NCI-H2196 (cell line): Measurements from ENCODE around the gene KLHL29.
A peak's percentile ranks its signal among the peaks of the same experiment; 100 is the strongest.

Experiments
- DNase-seq: peaks from one replicate; lab custom pipeline; 2025; ENCODE audit not compliant: unreplicated experiment; lab: John Stamatoyannopoulos, UW

The KLHL29 gene

DNA sequence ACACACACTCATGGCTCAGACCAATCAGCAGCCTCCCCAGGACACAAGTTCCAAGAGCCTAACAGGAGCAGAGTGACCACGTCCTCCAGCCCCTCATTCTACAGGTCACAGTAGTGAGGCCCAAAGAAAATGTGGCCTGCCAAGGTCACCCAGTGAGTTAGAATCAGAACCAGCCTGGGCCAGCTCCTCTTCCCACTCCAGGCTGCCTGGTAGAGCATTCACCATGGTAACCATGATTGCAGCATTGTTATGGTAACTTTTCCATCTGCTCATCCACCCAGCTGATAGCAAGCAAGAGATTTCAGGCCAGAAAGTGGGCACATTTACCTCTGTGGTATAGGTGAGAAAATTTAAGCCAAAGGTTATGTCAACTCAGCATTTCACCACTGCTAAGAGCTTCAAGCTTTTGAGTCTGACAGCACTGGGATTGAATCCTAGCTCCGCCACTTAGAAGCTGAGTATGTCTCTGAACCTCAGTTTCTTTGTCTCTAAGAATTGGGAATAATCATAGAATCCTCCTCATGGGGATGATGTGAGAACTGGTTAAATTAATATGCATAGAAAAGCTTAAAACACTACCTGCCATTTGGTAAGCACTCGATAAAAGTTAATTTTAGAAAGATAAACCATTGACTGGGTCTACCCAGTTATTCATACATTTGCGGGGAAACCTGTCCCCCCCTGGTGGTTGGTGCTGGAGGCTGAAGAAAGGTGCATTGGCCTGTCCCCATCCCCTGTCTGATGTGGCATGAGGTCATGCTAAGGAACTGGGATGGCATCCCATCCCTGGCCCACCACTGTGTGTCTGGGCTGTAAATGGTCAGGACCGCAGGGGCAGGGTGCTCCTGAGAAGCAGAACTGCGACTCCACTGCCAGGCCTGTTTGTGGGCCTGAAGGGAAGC lies 181.5 kb downstream of the KLHL29 start:
- DNase-seq = no peak

DNA sequence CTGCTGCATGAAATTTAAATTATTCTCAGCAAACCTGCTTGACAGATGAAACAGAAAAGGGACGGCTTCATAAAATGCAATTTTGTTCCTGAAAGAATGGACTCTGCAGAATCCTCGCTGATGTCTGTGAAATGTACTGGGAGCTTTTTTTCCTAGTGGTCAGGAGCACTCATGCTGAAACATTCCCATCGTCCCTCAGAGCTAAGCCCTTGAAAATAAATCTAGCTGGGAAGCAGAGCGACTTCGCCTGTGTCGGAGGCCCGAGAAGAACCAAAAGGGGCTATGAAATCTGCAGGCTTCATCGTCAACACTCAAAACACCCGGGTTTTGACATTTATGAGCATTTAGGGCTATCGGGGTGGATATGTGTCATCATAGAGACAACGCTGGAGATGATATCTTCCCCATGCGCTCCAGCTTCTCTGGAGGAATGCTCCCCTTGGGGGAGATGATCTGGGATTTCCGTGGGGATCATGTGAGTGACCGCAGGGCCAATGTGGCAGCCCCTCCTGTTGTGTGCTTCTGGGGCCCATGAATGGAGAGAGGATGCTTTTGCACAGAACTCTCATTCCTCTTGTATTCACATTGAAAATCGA lies 182.3 kb downstream of the KLHL29 start:
- no peak for DNase-seq

DNA sequence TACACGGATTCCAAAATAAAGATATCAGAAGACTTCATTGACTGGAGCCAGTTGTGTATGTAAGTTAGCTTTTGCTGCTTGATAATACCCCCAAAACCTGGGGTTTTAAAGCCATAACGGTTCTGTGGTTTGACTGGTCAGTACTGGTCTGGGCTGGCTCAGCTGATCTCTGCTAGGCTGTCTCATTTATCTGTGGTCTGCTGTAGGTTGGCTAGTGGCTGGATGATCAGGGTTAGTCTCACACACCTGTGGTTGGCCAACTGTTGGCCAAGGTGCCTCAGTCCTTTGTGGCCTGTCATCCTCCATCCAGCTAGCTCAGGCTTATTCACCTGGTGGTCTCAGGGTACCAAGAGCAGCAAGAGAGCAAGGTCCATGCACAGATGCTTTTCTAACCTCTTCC lies 183.2 kb downstream of the KLHL29 start:
- no peak for DNase-seq

DNA sequence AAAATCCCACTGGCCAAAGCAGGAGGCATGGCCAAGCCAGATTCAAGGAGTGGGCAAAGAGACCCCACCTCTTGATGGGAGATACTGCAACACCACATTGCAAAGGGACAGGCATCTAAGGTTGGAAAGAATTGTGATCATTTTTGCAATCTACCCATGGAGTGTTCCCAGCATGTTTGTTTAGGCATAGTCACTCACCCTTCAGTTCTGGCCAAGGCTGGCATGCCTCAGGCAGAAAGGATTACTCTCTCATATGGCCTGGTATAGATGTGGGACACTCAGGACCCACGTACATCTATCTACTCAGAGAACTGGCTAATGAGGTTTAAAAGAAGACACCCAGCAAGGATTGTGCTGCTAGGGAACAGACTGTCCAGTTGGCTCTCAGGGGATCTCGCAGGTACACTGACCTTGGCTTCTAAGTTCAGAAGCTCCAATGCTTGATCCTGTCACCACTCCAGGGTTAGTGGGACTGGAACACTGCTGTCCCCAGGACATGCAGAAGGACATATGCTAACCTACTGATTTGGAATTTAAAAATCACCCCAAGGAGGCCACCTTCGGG lies 183.7 kb downstream of the KLHL29 start:
- DNase-seq = no peak

DNA sequence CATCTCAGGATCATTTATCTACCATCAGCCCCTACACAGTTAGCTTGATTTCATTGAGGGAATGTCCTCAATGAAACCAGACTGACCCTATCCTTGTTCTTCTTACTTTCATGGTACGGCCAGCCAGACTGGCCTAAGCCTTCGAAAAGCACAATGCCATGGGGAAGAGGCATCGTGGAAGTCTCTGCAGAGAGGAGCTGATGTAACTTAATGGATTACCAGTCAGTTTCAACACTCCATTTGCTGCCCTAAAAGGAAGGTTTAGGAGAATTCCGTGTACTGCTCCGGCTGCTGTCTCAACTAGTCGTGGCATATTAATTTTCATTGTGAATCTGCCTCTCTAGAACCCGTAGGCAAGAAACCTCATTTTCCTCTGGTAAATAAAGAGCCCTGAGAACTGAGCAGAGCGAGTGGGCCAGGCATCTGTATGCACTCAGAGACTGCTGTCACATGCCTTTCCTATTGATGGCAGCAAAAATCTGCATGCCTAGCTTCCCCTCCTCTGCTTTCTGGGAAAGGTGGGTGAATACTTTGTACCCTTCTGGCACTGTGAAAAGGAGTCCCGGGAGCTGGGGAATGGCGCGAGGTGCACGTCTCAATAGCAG lies 184.9 kb downstream of the KLHL29 start:
- no peak for DNase-seq

DNA sequence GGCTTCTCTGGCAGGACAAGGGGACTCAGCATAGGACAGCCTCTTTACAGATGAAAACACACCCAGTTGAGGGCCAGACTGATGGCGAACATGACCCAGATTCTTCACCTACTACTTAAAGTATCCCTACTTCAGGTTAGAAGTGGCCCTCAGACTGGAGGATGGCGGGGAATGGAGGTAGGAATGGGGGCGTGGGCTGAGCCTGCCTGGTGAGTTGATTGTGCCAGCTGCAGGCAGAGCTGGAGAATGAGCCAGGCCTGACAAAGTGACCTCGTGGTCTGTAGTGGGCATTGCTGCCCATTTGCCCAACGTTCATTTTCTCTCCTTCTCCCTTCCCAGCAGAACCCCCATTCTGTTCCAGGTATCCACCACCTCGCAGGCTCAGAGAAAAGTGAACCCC lies 186.1 kb downstream of the KLHL29 start:
- DNase-seq = no peak

DNA sequence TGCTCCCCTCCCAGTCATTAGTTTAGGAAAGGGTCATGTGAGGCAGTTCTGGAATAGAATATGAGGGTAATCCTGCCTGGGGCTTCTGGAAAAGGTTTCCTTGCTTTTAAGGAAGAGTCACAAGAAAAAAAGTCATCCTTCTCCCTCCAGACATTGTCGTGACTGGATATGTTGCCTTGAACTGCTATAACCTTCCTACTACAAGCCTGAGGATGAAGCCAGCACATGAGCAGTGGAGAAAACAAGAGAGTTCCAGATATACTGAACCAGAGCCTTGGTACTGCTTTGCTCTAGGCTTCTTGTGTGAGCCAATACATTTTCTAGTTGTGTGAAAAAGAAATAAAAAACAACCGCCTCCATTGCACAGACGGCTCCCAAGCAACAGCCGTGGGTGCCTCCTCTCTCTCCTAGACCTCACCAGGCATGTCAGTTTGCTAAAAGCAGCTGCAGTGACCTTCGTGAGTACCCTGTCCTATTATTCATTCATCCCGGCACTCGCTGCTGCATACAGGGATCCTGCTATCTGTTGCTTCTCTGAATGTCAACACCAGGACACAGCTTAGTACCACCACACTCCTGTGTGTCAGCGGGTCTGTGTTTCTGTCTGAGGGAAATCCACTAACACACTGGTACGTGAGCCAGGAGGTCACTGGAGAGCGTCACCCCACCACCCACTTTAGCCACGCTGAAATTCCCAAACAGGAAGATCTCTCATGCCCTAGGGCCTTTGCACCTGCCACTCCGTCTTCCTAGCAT lies 186.7 kb downstream of the KLHL29 start:
- no peak for DNase-seq

DNA sequence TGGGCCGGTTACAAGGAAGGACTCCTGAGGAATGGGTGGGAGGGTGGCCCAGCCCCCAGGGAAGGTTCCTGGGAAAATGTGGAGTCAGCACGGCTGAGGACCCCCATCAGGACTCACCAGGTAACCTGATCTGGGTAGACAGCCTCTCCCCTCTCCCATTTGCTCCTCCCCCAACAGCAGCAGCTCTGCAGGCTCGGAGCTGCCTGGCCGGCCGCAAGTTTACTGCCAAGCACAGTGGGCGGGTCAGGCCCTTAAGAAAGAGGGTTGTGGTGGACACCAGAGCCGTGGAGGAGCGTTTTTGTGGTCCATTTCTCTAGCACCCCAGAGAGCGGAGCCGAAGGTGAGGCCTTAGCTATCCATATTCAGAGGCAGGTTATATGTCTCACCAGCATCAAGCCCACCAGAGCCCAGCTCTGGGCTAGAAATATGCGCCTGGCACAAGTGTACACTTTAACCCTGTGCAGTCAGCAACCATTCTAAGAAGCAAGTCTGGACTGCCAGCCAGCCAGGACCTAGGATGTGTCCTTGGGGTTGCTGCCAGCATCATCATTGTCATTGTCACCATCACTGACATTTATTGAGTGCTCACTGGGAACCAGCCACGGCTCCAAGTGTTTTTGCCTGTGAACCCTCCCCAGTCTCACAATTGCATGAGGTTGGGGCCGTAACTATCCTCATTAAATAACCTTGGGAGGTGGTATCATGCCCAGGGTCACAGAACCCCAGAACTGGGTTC lies 190.1 kb downstream of the KLHL29 start:
- DNase-seq = no peak

DNA sequence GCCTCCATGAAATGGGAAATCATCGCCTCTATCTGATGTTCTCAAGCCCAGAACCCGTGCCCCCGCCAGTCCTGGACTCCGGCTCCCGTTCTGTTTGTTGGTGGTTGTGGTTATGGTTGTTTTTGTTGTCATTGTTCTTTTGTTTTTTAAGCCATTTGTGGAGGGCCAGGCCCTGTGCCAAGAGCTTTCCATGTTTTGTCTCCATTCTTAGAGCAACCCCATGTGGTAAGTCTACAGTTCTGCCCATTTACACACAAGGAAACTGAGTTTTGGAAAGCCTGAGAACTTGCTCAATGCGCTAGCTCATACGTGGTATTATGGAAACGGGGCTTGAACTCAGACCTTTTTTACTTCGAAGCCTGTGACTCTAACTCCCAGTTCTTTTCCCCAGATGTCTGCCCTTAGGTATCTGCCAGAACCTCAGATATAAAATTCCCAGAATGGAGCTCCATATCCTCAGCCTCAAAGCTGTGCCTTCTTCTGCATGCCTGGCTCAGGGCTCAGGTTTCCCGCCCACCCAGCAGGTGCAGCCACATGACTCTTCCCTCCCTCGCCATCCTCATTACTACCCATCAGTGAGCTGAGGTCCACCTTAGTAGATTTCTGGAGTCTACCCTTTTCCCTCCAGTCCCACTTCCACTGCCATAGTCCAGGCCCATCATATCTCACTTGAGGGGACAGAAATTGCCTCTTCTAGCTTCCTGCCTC lies 194.1 kb downstream of the KLHL29 start:
- DNase-seq = no peak

DNA sequence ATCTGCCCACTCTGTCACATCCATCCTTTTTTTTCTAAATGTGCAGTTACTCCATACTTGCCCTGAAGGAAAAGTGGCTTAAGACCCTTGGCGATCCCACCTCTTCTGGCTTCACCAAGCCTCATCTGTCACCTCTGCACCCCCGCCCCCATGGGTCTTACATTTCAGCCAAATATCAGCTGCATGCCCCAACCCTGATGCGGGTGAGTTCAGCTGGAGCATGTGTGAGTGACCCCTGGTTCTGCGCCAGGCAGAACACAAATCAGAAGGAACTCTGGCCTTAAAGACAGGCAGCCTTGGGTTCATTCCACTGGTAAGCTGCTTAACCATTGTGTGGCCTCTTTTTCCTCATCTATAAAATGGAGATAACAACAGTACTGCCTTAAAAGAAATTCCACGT lies 194.7 kb downstream of the KLHL29 start:
- DNase-seq = no peak

DNA sequence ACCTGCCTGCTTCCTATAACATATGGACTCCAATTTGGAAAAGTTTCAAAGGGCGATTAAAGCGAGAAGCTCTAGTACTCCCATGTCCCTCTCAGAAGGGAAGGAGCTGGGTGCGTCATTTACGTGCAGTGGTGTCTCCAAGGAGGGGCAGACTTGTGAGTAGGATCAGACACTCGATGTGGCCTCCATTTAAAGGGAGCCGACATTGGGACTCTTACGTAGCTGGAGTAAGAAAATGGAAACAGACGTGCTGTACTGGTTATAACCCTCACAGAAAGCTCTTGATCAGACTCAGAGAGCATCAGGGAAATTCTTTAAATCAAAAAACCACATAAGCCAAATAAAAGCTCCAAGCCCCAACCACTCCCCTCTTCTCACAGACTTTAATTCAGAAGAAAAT lies 198.5 kb downstream of the KLHL29 start:
- DNase-seq = no peak

DNA sequence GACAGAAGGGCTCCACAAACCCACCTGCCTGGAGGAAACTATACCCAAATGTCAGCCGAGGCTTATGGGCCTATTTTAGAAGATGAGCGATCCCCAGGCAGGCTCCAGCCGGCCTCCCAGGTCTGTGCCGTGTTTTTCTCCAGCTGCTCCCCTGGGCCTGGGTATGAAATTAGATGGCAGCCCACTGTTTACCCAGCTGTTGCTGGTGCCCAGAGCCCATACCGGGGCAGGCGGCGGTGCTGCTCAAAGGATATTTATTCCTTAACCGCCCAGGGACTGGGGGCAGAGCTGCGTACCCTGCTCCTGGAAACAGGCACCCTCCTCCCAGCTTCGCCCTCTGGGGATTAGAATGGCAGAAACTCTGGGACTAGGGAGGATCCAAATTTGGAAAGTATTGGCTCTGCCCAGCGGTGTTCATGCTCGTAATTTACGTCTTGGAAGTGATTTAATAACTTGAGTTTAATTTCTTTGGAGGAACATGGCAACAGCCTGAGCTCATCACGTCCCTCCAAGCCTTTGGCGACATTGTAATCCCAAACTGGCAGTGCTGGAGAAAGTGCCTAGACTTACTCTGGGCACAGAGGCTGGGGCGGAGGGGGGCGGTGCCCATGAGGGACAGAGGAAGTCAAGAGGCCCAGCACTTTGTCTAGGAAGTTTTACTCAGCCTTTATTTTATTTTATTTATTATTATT lies 199.2 kb downstream of the KLHL29 start:
- DNase-seq = peak; percentile 9

DNA sequence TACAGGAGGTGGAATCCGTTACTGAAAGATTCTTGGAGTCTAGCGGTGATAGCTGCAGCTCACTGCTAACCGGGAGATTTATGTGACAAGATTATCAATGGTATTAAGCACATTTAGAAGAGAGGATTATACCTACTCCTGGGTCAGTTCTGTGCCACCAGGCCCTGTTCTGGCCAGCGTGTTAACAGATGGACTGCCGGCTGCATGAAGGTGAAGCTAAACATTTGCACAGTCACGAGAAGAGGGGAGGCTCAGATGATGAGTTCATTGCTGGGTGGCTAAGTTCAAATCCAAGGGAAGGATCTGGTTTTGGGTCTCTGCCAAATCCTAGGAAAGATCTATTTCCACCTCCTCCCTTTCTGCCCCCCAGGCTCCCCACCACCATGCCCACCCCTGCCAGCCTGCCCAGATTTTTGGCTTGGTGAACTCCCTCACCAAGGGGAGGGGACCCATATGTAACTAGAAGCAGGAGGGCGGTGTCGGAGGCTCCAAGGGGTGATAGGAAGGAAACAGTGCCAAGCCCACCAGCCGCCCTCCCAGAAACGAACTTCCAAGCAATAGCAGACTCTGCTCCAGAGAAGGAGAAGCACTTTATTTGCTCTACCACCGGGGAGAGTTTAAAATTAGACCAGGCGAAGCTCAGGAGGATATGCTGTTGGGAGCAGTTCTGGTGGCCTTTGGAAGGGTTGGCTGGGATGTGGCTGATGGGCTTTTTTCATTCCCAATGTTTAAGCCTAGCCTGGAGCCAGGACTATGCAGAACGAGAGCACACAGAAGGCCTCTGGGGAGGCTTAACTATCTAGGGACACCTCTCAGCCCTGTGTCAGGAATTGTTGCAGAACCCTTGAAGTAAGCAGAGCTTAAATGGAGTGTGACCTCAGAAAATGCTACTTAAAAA lies 200.5 kb downstream of the KLHL29 start:
- no peak for DNase-seq

DNA sequence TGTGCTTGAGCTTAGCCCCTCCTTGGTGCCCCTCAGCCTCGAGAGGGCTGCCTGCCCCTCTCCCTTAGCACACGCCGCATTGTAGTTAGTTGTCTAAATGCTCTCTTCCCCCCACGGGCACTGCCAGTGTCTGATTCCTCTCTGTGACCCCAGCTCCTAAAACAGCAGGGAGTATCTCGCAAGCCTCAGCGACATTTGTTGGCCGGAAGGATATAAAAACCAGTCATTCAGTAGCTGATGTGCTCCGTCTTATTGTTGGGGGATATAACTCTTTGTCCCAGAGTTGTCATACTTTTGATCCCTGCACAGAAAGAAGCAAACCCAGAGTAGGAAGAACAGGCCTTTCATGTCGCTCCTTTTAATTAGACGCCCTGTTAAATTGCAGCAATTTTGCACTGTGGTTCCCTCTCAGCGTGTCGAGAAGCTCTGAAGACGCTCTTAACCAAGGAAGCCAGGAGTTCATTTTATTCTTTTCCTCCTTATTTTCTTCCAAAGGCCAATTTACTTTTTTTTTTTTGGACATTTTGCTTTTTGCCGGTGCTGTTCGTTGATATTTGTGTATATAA lies 201.8 kb downstream of the KLHL29 start:
- no peak for DNase-seq

DNA sequence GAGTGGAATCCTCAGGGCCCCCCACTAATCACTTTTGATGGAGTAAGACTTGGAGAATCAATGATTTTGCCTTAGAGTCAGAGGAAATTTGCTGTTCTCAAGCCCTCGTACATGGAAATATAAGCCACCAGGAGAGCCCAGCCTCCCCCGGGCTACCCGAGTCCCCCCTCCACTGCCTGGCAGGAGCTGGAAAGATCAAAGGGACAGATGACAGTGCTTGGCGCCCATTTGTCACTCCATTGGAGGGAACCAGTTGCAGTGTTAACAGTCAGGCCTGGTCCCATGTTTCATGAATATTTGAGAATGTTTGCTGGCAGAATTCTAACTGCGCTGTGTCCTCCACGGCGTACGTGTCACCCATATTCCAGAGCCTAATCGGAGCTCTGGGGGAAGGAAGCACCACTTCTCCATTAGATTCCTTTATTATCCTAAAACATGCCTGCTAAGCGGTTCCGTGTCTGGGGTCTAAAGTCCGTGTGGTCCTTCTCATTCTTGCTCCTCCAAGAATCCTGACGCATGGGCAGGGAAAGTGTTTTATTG lies 202.4 kb downstream of the KLHL29 start:
- DNase-seq = no peak

DNA sequence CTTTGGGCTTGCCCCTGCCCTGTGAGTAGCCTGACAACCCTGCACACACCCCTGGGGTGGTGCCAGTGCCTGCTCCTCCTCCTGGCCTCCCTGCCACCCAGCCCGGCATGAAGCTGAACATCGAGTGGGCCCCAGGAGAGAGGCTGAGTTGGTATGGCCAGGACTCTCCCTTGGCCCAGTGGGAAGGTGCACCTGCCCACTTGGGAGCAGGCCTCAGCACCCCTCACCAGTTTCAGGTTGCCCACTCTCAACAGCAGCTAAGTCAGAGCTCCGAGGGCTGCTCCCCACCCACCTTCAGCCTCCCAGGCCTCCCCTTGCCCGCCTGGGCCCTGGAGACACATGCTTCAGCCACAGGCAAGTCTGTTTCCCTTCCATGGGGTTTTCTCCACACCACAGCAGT lies 203.1 kb downstream of the KLHL29 start:
- DNase-seq = no peak

DNA sequence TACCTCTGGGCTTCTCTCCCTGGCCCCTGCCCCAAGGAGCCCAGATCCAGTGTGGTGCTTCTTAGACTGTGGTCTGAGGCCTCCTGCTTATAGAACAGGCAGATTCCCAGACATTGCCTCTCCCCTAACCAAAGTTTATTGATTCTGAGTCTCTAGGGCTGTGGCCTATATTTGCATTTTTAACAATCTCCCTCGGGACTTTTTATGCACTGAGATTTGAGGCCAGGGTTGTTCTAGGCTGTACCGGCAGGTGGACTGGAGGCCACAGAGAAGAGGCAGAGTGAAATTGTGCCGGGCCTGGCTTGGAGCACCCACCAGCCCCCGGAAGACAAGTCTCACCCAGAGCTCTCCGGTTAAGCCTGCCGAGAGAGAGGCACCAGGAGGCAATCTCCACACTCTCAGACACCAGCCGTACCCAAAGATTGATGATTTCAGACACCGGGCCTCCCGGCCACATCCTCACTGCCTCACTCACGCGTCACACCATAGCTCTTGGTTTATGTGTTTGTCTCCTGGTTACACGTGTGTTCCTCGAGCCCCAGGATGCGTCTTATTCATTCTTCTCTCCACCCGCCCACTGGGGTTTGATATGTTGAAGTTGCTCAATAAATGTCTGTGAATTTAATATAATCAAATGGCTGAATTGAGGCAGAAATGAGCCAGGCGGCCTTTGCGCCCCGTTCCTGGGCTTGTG lies 203.7 kb downstream of the KLHL29 start:
- DNase-seq = no peak
